Measurements from ENCODE around the gene MZT1.

- TF ChIP-seq CTCF (IDR thresholded peaks at IDR 0.05) (no peak), ZFX (IDR thresholded peaks at IDR 0.05; ENCODE audit: borderline replicate concordance) (no peak)
Measured at GRCh38 chr13:72666391-72666790, 61.0 kb downstream of the MZT1 start.
